Pons (tissue), 1 donor: ENCODE measurements around the gene PRKN.
"Not testable (repeated sequence)": the region's sequence is repeated elsewhere in the genome, so short reads cannot be mapped to it uniquely, and the experiment has no call there.

Experiments used
- DNase-seq: peaks from one replicate; pipeline ENCODE4 v3.0.0-alpha.2; 2016; ENCODE audit warnings: low spot score

Gene PRKN

GRCh38 chr6:161354276-161354840 lies 1373.2 kb downstream of the PRKN start:
- no peak for DNase-seq

- DNase-seq, result peak; percentile 84
Measured at GRCh38 chr6:161353208-161353613, 1374.4 kb downstream of the PRKN start.

DNA sequence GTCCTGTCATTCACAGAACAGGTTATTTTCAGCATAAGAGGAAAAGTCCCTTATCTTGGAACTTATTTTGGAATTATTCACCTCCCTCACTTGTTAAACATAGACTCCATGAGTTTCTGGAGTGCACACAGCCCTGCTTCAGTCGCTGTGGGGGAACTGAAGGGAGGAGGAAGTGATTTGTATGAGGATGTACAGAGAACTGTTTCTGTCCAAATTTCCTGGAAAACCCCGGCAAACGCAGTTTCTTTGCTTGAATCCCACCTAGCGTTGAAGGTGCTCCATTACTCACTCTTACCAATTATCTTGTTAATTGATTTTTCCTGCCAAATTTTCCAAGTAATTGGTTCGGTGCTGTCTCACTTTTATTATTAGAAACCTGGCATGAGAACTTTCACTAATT lies 1375.7 kb downstream of the PRKN start:
- no peak for DNase-seq

DNA sequence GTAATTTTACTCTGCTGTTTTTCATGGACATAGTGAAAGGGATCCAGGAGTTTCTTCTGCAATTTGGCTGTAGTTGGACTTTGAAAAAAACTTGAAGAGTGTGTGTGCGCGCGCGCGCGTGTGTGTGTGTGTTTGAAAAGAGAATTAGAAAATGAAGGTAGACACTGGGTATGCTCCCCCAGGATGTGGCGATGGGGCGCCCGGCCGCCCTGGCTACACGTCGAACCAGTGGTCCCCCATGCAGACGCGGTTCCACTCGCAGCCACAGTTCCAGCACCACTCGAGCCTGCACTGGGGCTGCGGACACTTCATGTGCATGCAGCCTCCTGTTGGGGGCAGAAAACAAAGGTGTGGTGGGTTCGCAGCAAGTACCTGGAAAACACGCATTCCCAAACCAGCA lies 1377.7 kb downstream of the PRKN start:
- DNase-seq, result no peak

DNA sequence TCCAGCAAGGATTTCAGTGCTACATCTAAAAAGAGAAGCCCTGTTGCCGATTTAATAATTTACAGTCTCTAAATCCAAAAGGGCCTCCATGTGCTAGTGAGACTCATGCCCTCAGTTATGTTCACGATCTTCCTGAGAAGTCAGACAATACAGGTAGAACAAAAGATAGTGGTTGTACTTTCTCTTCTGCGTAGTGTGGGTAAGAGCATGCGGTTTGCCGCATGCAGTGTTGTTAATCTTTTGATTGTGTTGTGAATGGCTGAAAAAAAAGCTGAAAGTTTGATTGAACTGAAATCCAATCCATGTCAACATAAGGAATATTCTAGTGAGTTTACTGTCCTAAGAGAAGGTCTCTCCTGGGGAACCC lies 1379.0 kb downstream of the PRKN start:
- DNase-seq, result no peak

- DNase-seq, result no peak
Measured at GRCh38 chr6:161347988-161348627, 1379.5 kb downstream of the PRKN start.

GRCh38 chr6:161347125-161347524 lies 1380.4 kb downstream of the PRKN start:
- DNase-seq, result no peak

GRCh38 chr6:161346717-161347116 lies 1380.8 kb downstream of the PRKN start:
- DNase-seq, result peak; percentile 71

GRCh38 chr6:161344626-161345025 lies 1382.9 kb downstream of the PRKN start:
- DNase-seq, result no peak

- DNase-seq, result no peak
Measured at GRCh38 chr6:161342039-161342438, 1385.5 kb downstream of the PRKN start.

DNA sequence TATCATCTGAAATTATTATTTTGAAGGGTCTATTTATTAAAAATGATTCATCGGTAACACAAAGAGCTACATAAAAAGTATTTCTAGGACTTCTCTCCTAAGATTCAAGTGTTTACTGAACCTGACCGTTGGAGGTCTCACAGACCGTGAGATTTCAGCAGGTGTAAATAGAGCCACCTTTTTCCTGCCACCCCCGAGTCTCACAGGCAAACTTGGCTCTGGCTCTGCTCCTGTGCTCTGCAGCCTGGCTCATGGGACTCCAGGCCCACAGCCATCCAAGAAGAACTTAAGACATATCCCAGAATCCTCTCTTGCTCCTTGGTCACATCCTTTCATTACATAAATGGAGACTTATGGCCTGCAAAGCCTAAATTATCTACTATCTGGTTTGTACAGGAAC lies 1385.9 kb downstream of the PRKN start:
- no peak for DNase-seq

DNA sequence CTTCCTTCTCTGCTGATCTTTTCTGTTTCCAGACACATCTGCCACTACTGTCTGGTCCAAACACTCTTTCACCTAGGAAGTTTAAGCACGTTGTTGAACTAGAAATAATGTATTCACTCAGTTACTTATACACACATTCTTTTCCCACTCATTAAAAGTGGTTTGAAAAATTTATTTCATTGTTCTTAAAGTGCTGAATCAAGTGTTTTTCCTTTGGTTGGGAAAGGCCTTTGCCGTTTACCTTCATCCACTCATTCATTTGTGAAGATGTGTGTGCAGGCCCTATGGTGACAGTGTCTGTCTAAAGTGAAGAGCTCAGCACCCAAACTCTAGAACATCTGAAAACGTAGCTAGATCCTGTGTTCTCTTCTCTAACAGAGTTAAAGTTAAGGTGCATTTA lies 1389.6 kb downstream of the PRKN start:
- DNase-seq, result no peak

DNA sequence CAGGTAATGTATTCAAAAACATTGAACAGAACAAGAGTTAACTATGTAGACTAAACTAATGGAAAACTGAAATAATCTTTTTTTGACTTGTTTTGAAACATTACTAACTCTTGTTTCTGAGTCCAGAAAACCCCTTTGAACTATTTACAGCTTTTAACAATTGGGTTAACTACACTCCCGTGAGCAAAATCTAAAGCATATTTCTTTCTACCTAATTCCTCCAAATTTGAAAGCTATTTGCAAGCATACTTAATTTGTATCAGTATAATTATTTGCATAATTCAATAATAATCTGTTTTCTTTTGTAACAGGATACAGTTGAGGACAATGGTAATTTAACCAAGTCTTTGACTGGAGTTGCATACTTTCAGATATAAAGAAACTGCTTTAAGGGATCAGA lies 1391.1 kb downstream of the PRKN start:
- DNase-seq, result no peak

GRCh38 chr6:161333410-161333809 lies 1394.2 kb downstream of the PRKN start:
- DNase-seq, result no peak

- DNase-seq, result not testable (repeated sequence)
Measured at GRCh38 chr6:161331402-161332081, 1396.0 kb downstream of the PRKN start.

DNA sequence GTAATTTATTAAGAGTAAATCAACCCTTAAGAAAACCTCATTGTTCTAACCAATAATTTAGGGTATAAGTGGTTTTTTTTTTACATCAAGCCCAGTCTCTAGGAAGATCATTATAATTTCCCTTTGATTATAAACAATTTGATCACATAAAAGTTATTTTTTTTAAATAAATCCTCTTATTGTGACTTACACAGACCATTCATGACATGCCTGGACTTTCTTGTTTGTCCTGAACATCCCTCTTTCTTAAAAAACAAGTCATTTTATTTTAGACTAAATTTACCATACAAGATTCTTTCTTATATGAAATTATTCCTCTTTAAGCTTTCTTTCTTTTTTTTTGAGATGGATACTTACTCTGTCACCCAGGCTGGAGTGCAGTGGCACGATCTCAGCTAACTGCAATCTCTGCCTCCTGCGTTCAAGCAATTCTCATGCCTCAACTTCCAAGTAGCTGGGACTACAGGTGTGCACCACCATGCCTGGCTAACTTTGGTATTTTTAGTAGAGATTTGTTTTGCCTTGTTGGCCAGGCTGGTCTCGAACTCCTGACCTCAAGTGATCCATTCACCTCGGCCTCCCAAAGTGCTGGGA lies 1400.1 kb downstream of the PRKN start:
- no peak for DNase-seq

- peak; percentile 99 for DNase-seq
Measured at GRCh38 chr6:161319231-161319630, 1408.3 kb downstream of the PRKN start.

DNA sequence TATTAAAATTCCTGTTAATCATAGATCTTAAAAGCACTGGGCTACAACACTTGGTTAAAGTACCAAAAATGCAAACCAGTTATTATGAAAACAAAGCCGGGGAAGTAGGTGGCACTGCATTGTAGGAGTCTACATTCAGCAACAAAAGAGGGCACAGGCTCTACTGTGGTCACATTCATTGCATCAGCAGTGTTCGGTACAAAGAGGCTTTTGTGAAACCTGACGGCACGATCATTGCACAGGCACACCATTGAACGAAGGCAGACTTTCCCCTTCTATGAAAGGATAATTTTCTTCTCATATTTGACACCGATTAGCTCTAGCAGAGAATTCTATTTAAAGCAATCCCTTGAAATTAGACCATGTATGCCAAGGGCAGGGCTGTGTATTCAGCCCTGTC lies 1409.1 kb downstream of the PRKN start:
- peak; percentile 97 for DNase-seq

DNA sequence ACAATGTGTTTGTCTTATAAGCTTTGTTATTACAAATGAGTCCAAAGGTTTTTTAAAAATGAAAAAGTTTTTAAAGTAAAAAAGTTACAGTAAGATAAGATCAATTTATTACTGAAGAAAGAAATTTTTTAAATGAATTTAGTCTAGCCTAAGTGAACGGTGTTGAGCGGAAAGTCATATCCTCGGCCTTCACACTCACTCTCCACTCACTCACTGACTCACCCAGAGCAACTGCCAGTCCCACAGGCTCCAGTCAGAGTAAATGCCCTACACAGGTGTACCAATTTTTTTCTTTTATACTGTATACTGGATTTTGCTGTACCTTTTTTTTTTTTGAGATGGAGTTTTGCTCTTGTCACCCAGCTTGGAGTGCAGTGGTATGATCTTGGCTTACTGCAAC lies 1411.0 kb downstream of the PRKN start:
- no peak for DNase-seq

GRCh38 chr6:161315246-161315917 lies 1412.2 kb downstream of the PRKN start:
- not testable (repeated sequence) for DNase-seq

- DNase-seq, result not testable (repeated sequence)
Measured at GRCh38 chr6:161314541-161315245, 1412.9 kb downstream of the PRKN start.

DNA sequence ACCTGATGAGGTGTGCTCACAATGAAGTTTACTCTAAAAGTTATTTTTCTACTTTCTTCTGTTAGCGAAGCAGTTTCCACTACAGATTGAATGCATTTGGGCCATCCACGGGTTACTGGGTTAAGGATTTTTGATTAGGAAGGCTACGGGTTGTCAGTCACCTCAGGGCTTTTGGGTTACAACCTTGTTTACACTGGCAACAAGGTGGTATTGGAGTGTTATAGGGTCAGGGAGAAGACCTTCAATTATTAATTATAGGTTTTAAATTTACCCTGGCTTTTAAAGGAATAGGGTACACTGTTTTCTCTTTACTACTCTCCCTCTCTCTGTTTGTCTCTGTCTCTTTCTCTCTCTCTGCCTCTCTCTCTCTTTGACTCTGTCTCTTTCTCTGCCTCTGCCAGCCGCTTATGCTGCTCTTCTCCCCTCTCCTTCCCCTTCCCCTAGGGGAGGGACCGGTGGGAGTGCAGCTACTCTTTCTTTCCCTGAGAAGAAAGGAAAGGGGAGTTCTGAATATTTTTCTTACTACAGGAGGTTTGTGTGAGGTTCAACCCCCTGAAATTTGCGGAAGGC lies 1413.5 kb downstream of the PRKN start:
- no peak for DNase-seq
